ENCODE measurements around the gene CTLA4. TPM values are rescaled to one million over a fixed set of nuclear protein-coding genes. Genes with fewer than 3 reads are reported as not detected.
"Not testable (repeated sequence)": the region's sequence is repeated elsewhere in the genome, so short reads cannot be mapped to it uniquely, and the experiment has no call there.

CTLA4 gene
- total RNA-seq, 2 experiments from 2014 or later = 28.7 to 30.7 TPM

GRCh38 chr2:203880557-203881125 is 13.1 kb downstream of the CTLA4 start:
- Mint-ChIP-seq H3K27me3 (no peaks in the 10 kb centered on the region), H3K27ac (no peak overlapping the region), H3K4me3 (no peak overlapping the region), H3K4me1 (ENCODE audit: low read depth) (peaks cover 9% of the 10 kb centered on the region), H3K9me3 (no peaks in the 10 kb centered on the region), H3K36me3 (ENCODE audit: low read depth) (peaks cover 5% of the 10 kb centered on the region)
- ChIA-PET POLR2A (interaction anchor here (6.7 to 14.2 kb wide), 2 partner anchors 10 to 12 kb away, joined by 62 to 237 read pairs; partner anchors contain the start of gene CTLA4), CTCF (interaction anchor here (1.9 to 3.6 kb wide), 2 partner anchors 12 to 23 kb away, joined by 6 to 13 read pairs; partner anchors contain the start of gene CTLA4)
- intact Hi-C loops (cut with micrococcal nuclease) = no loop called here
- ATAC-seq = peak; percentile 37
- TF ChIP-seq CTCF (IDR thresholded peaks at IDR 0.05) = no peak
- peak; percentile 20 for DNase-seq

- intact Hi-C loops (cut with micrococcal nuclease); H3K27me3 Mint-ChIP-seq; ATAC-seq; H3K9me3 Mint-ChIP-seq; H3K4me3 Mint-ChIP-seq; DNase-seq; H3K27ac Mint-ChIP-seq; H3K36me3 Mint-ChIP-seq (ENCODE audit: low read depth): not testable (repeated sequence)
- ChIA-PET CTCF (interaction anchor here (0.8 to 3.6 kb wide), 4 partner anchors 12 to 28 kb away, joined by 4 to 13 read pairs (median 6); partner anchors contain the start of gene CTLA4), POLR2A (interaction anchor here (6.7 kb wide), 1 partner anchor 11 kb away, joined by 62 read pairs; the partner anchor contains the start of gene CTLA4)
- H3K4me1 Mint-ChIP-seq (ENCODE audit: low read depth) = peaks cover 14% of the 10 kb centered on the region
Measured at GRCh38 chr2:203881185-203881584, 13.6 kb downstream of the CTLA4 start.

- CTCF ChIA-PET = interaction anchor here (1.6 kb wide), 1 partner anchor 15 kb away, joined by 6 read pairs; no protein-coding TSS in a partner anchor
Measured at GRCh38 chr2:203882551-203882950, 15.0 kb downstream of the CTLA4 start.

GRCh38 chr2:203886661-203887151 is 19.1 kb downstream of the CTLA4 start:
- peaks cover 51% of the 10 kb centered on the region for H3K4me1 Mint-ChIP-seq (ENCODE audit: low read depth)
- no peak overlapping the region for H3K4me3 Mint-ChIP-seq
- no peaks in the 10 kb centered on the region for H3K36me3 Mint-ChIP-seq (ENCODE audit: low read depth)

More at GRCh38 chr2:203882551-203882950, 15.0 kb downstream of the CTLA4 start:
- Mint-ChIP-seq H3K27me3 (no peaks in the 10 kb centered on the region), H3K9me3 (no peaks in the 10 kb centered on the region), H3K4me1 (ENCODE audit: low read depth) (peaks cover 26% of the 10 kb centered on the region), H3K36me3 (ENCODE audit: low read depth) (no peaks in the 10 kb centered on the region), H3K4me3 (no peak overlapping the region), H3K27ac (no peak overlapping the region)
- TF ChIP-seq CTCF (IDR thresholded peaks at IDR 0.05) = no peak
- ATAC-seq (no peak), DNase-seq (no peak)
- POLR2A ChIA-PET = interaction anchor here (0.7 to 6.7 kb wide), 2 partner anchors 9 to 12 kb away, joined by 3 to 62 read pairs; partner anchors contain the start of gene CTLA4
- intact Hi-C loops (cut with micrococcal nuclease) = no loop called here

GRCh38 chr2:203887677-203888076 is 20.1 kb downstream of the CTLA4 start:
- intact Hi-C loops (cut with micrococcal nuclease) = no loop called here
- DNase-seq (no peak), ATAC-seq (no peak)
- CTCF ChIA-PET = interaction anchor here (0.9 to 2.4 kb wide), 8 partner anchors 12 to 124 kb away, joined by 3 to 14 read pairs (median 4); partner anchors contain the start of gene CTLA4
- no peaks in the 10 kb centered on the region for H3K27me3 Mint-ChIP-seq
- H3K36me3 Mint-ChIP-seq (ENCODE audit: low read depth) = no peaks in the 10 kb centered on the region
- no peak overlapping the region for H3K4me3 Mint-ChIP-seq
- no peak overlapping the region for H3K27ac Mint-ChIP-seq
- peaks cover 57% of the 10 kb centered on the region for H3K4me1 Mint-ChIP-seq (ENCODE audit: low read depth)
- POLR2A ChIA-PET = interaction anchor here (0.7 to 17.2 kb wide), 4 partner anchors 14 to 147 kb away, joined by 3 to 237 read pairs (median 6); partner anchors contain the start of gene CTLA4
- TF ChIP-seq CTCF (IDR thresholded peaks at IDR 0.05) = no peak
- no peaks in the 10 kb centered on the region for H3K9me3 Mint-ChIP-seq

More at GRCh38 chr2:203886661-203887151, 19.1 kb downstream of the CTLA4 start:
- Mint-ChIP-seq H3K27me3 (no peaks in the 10 kb centered on the region), H3K27ac (peak overlapping the region; percentile 72), H3K9me3 (no peaks in the 10 kb centered on the region)
- POLR2A ChIA-PET = interaction anchor here (1.0 to 17.2 kb wide), 9 partner anchors 12 to 975 kb away, joined by 3 to 237 read pairs (median 3); partner anchors contain the start of genes CTLA4 and WDR12
- peak; percentile 70 for ATAC-seq
- peak; percentile 71 for DNase-seq
- intact Hi-C loops (cut with micrococcal nuclease) = no loop called here
- CTCF ChIA-PET = interaction anchor here (0.9 to 2.4 kb wide), 12 partner anchors 11 to 123 kb away, joined by 3 to 14 read pairs (median 4); partner anchors contain the start of gene CTLA4
- no peak for TF ChIP-seq CTCF (IDR thresholded peaks at IDR 0.05)
